Adrenal gland (tissue), 12 donors: ENCODE measurements around the gene ITM2A. TPM values are rescaled to one million over a fixed set of nuclear protein-coding genes. Genes with fewer than 3 reads are reported as not detected.

Experiments
- DNase-seq, 7 donors: peaks; one replicate each; pipeline ENCODE4 v3.0.0-alpha.2; 2019 to 2020
- H3K27ac ChIP-seq, 5 donors: fragments of 200-600 bp; sonication (generic) in 4 of 5; 1 replicate in 3 of 5; 2 replicates in 2 of 5; pipeline versions ENCODE4 v1.5.1 to v1.8.0; 2016 to 2020; ENCODE audit warnings: mild to moderate bottlenecking in 1 of 5
- H3K27me3 ChIP-seq: fragments of 200-600 bp; 2 replicates; pipeline ENCODE4 v1.8.0; 2021
- H3K36me3 ChIP-seq, 2 donors: fragments of 200-600 bp; replicated peaks in 1 of 2; 1 replicate in 1 of 2; 2 replicates in 1 of 2; pipeline versions ENCODE4 v1.5.1 to v1.8.0; 2018 to 2022
- H3K4me1 ChIP-seq, 2 donors: fragments of 200-600 bp; replicated peaks in 1 of 2; 1 replicate in 1 of 2; 2 replicates in 1 of 2; pipeline versions ENCODE4 v1.5.1 to v1.8.0; 2018 to 2021
- H3K4me3 ChIP-seq, 4 donors: fragments of 200-600 bp; sonication (generic) in 3 of 4; one replicate each; pipeline ENCODE4 v1.5.1; 2016 to 2018
- H3K9me3 ChIP-seq, 3 donors: fragments of 200-600 bp; sonication (generic) in 1 of 3; replicated peaks in 1 of 3; 1 replicate in 2 of 3; 2 replicates in 1 of 3; pipeline versions ENCODE4 v1.5.1 to v1.8.0; 2016 to 2021
- POLR2A ChIP-seq, 2 donors: fragments of 450-650 bp; IDR thresholded peaks; one replicate each; pipeline ENCODE4 v1.6.1; 2017; ENCODE audit warnings: antibody characterized with exemption in 2 of 2, mild to moderate bottlenecking in 2 of 2, moderate library complexity in 1 of 2
- WGBS, 4 donors: extraction: QIAGEN DNeasy Blood & Tissue Kit in 2 of 4; methylation state at CpG; one replicate each; pipeline versions ENCODE4 v1.1.5 to v1.1.7; 2013 to 2017; 5-methylcytosine and 5-hydroxymethylcytosine counted together
- intact Hi-C, 2 donors: fragments of 100-400 bp; cut with DNase I; formaldehyde crosslinking; loops; one replicate each; pipeline versions ENCODE4 v1.14.1 to v1.15.0; 2022 to 2023
- polyA plus RNA-seq, 3 donors: library from polyadenylated mRNA; stranded (reverse); fragments of 200-250 nt in 2 of 3; fragments of 350-450 nt in 1 of 3; fragmentation: Illumina TruSeq in 1 of 3; extraction: RNeasy Lipid Tissue Mini Kit (QIAGEN cat#74804) in 1 of 3; gene quantifications; one replicate each; pipeline ENCODE4 v1.2.3, GENCODE V29; 2013 to 2014
- total RNA-seq, 9 donors: library from RNA; depleted of rRNA in 4 of 9; stranded (reverse); fragments of >200 nt in 4 of 9; fragments of 120-200 nt in 1 of 9; fragmentation: NEBNext Ultra II Directional in 1 of 9; extraction: Animal tissue kit (Norgen Biotek cat#: 25700) in 1 of 9; gene quantifications; one replicate each; pipeline versions ENCODE4 v1.1.0 to v1.2.4, GENCODE V29; 2013 to 2023
- TF ChIP-seq, protein P1 (sequence below), 6 experiments: fragments of 450-650 bp in 4 of 6; fragments of 200-600 bp in 2 of 6; sonication (generic) in 1 of 6; IDR thresholded peaks; 1 replicate in 5 of 6; 2 replicates in 1 of 6; pipeline versions ENCODE4 v1.5.1 to v1.8.0; 2016 to 2021; ENCODE audit warnings: antibody characterized with exemption in 6 of 6, mild to moderate bottlenecking in 2 of 6, moderate library complexity in 1 of 6
- donor health status: healthy with polysubstance abuse.
- donor health status: Bipolar disorder and iron deficiency.
- donor health status: DM: yes; HTN: yes; CAD: no.
- donor health status: DM: no; HTN: no; CAD: no.
- donor health status: DM: no; HTN: no; CAD: no.
- donor health status: DM: yes; HTN: yes; CAD: no.

ITM2A gene
- total and polyA plus RNA-seq, 12 donors: 5.7 to 23.1 (median 11.8) TPM

GRCh38 chrX:79375340-79375739 lies 8.2 kb upstream of the ITM2A start:
- no peaks in the 10 kb centered on the region for H3K4me1 ChIP-seq
- no peak for DNase-seq
- no peak for TF ChIP-seq POLR2A (IDR thresholded peaks at IDR 0.05)
- TF ChIP-seq, protein P1, sequence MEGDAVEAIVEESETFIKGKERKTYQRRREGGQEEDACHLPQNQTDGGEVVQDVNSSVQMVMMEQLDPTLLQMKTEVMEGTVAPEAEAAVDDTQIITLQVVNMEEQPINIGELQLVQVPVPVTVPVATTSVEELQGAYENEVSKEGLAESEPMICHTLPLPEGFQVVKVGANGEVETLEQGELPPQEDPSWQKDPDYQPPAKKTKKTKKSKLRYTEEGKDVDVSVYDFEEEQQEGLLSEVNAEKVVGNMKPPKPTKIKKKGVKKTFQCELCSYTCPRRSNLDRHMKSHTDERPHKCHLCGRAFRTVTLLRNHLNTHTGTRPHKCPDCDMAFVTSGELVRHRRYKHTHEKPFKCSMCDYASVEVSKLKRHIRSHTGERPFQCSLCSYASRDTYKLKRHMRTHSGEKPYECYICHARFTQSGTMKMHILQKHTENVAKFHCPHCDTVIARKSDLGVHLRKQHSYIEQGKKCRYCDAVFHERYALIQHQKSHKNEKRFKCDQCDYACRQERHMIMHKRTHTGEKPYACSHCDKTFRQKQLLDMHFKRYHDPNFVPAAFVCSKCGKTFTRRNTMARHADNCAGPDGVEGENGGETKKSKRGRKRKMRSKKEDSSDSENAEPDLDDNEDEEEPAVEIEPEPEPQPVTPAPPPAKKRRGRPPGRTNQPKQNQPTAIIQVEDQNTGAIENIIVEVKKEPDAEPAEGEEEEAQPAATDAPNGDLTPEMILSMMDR (IDR thresholded peaks at IDR 0.05): no peak
- no peaks in the 10 kb centered on the region for H3K36me3 ChIP-seq
- WGBS, 4 donors: 61 to 72% (median 68%) methylated on average over 2 of the region's 2 CpGs
- peaks cover 3% of the 10 kb centered on the region for H3K27me3 ChIP-seq
- H3K4me3 ChIP-seq: no peak overlapping the region
- no peak overlapping the region for H3K27ac ChIP-seq
- intact Hi-C loops: no loop called here
- no peaks in the 10 kb centered on the region for H3K9me3 ChIP-seq

DNA sequence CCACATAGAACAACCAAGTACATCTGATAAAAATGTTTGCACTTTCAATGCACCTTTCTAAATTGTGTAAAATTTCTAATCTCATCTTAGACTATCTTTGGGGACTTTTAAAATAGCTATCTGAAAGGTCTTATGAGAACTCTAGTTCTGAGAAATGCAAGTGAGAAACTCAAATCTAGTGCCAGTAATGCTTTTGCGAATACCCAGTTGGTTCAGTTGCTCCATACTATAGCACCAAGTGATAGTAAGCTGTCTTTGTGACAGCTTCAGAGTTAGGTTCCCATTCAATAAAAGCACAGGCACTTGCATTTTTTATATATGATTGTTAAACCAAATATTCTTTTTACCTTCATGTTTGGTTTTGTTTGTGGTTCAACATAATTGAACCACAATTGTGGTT lies 4.5 kb upstream of the ITM2A start:
- no peak for TF ChIP-seq POLR2A (IDR thresholded peaks at IDR 0.05)
- TF ChIP-seq, protein P1 (IDR thresholded peaks at IDR 0.05): no peak
- 76 to 96% (median 79%) methylated on average over 1 of the region's 1 CpG for WGBS, 4 donors
- DNase-seq: no peak
- peaks cover 11% of the 10 kb centered on the region for H3K27me3 ChIP-seq
- no peaks in the 10 kb centered on the region for H3K9me3 ChIP-seq
- H3K4me3 ChIP-seq: no peak overlapping the region
- H3K4me1 ChIP-seq: no peaks in the 10 kb centered on the region
- H3K36me3 ChIP-seq: no peaks in the 10 kb centered on the region
- intact Hi-C loops: no loop called here
- no peak overlapping the region for H3K27ac ChIP-seq

GRCh38 chrX:79371101-79371500 lies 4.0 kb upstream of the ITM2A start:
- no peaks in the 10 kb centered on the region for H3K4me1 ChIP-seq
- H3K27me3 ChIP-seq: peaks cover 12% of the 10 kb centered on the region
- H3K27ac ChIP-seq: no peak overlapping the region
- intact Hi-C loops: no loop called here
- H3K4me3 ChIP-seq: no peak overlapping the region
- TF ChIP-seq POLR2A (IDR thresholded peaks at IDR 0.05): no peak
- TF ChIP-seq, protein P1 (IDR thresholded peaks at IDR 0.05): no peak
- no peaks in the 10 kb centered on the region for H3K36me3 ChIP-seq
- no peaks in the 10 kb centered on the region for H3K9me3 ChIP-seq
- no peak for DNase-seq
- WGBS, 4 donors: 22 to 35% (median 22%) methylated on average over 2 of the region's 2 CpGs

- Histone ChIP-seq H3K27me3 (peaks cover 22% of the 10 kb centered on the region), H3K9me3 (no peaks in the 10 kb centered on the region), H3K27ac (no peak overlapping the region), H3K4me3 (no peak overlapping the region), H3K4me1 (no peaks in the 10 kb centered on the region), H3K36me3 (no peaks in the 10 kb centered on the region)
- TF ChIP-seq, protein P1 (IDR thresholded peaks at IDR 0.05): no peak
- no peak for TF ChIP-seq POLR2A (IDR thresholded peaks at IDR 0.05)
- no peak for DNase-seq
- 81 to 92% (median 85%) methylated on average over 1 of the region's 1 CpG for WGBS, 4 donors
- intact Hi-C loops: no loop called here
Measured at GRCh38 chrX:79369871-79370270, 2.7 kb upstream of the ITM2A start.
